Measurements from ENCODE around the gene CTDSPL. TPM values are rescaled to one million over a fixed set of nuclear protein-coding genes. Genes with fewer than 3 reads are reported as not detected.

The CTDSPL gene
- total RNA-seq, 4 donors from 2014 or later = 78.9 to 130 (median 111) TPM

- H3K36me3 ChIP-seq = no peaks in the 10 kb centered on the region
- H3K4me3 ChIP-seq = no peak overlapping the region
- 76% methylated on average over 3 of the region's 3 CpGs for WGBS
- no peaks in the 10 kb centered on the region for H3K9me3 ChIP-seq
- no peak for DNase-seq (ENCODE audit: low spot score in 2 of 2)
- peaks cover 29% of the 10 kb centered on the region for H3K4me1 ChIP-seq
- no peaks in the 10 kb centered on the region for H3K27me3 ChIP-seq
- TF ChIP-seq POLR2A (IDR thresholded peaks at IDR 0.05) = no peak
- TF ChIP-seq, protein P1, sequence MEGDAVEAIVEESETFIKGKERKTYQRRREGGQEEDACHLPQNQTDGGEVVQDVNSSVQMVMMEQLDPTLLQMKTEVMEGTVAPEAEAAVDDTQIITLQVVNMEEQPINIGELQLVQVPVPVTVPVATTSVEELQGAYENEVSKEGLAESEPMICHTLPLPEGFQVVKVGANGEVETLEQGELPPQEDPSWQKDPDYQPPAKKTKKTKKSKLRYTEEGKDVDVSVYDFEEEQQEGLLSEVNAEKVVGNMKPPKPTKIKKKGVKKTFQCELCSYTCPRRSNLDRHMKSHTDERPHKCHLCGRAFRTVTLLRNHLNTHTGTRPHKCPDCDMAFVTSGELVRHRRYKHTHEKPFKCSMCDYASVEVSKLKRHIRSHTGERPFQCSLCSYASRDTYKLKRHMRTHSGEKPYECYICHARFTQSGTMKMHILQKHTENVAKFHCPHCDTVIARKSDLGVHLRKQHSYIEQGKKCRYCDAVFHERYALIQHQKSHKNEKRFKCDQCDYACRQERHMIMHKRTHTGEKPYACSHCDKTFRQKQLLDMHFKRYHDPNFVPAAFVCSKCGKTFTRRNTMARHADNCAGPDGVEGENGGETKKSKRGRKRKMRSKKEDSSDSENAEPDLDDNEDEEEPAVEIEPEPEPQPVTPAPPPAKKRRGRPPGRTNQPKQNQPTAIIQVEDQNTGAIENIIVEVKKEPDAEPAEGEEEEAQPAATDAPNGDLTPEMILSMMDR (IDR thresholded peaks at IDR 0.05) = no peak
- no peak for TF ChIP-seq EP300 (IDR thresholded peaks at IDR 0.05)
- no peak for TF ChIP-seq POLR2AphosphoS5 (IDR thresholded peaks at IDR 0.05)
- no peak overlapping the region for H3K27ac ChIP-seq
Observed at GRCh38 chr3:37899101-37899707, 37.5 kb downstream of the CTDSPL start.

DNA sequence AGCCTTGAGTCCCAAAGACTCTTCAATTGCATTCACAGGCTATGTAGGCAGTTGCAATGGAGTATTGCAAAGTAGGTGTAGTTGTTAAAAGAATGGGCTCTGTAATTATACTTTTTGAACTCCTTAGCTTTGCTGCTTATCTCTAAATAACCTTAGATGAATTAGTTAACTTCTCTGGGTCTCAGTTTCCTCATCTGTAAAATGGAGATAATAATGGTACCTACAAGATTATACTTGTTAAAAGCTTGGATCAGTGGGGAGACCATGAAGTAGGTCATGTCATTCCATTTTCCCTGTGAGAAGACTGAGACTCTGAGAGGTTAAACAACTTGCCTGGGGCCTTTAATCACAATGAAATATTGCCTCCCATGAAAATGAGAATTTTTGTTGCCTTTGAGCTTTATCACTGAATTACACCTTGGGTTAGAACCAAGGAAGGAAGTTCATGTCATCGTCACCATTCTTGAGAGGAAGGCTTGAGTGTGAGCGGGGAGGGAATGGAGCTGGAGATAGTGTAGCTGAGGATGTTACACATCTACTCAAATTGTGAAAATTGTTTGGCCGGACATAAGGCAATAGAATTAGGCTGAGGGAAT, 38.1 kb downstream of the CTDSPL start:
- Histone ChIP-seq H3K27ac (no peak overlapping the region), H3K27me3 (no peaks in the 10 kb centered on the region), H3K9me3 (no peaks in the 10 kb centered on the region), H3K36me3 (no peaks in the 10 kb centered on the region), H3K4me1 (peaks cover 35% of the 10 kb centered on the region), H3K4me3 (no peak overlapping the region)
- 91% methylated on average over 3 of the region's 3 CpGs for WGBS
- TF ChIP-seq EP300 (IDR thresholded peaks at IDR 0.05) = no peak
- TF ChIP-seq, protein P1 (IDR thresholded peaks at IDR 0.05) = no peak
- no peak for TF ChIP-seq POLR2AphosphoS5 (IDR thresholded peaks at IDR 0.05)
- TF ChIP-seq POLR2A (IDR thresholded peaks at IDR 0.05) = no peak
- no peak for DNase-seq (ENCODE audit: low spot score in 2 of 2)

GRCh38 chr3:37901721-37902120, 40.0 kb downstream of the CTDSPL start:
- H3K27me3 ChIP-seq = no peaks in the 10 kb centered on the region
- H3K4me1 ChIP-seq = peaks cover 48% of the 10 kb centered on the region
- H3K4me3 ChIP-seq = no peak overlapping the region
- WGBS = 79% methylated on average over 2 of the region's 2 CpGs
- TF ChIP-seq EP300 (IDR thresholded peaks at IDR 0.05) (no peak), POLR2AphosphoS5 (IDR thresholded peaks at IDR 0.05) (no peak), POLR2A (IDR thresholded peaks at IDR 0.05) (no peak)
- TF ChIP-seq, protein P1 (IDR thresholded peaks at IDR 0.05) = no peak
- no peak for DNase-seq (ENCODE audit: low spot score in 2 of 2)
- H3K36me3 ChIP-seq = no peaks in the 10 kb centered on the region
- H3K27ac ChIP-seq = no peak overlapping the region
- no peaks in the 10 kb centered on the region for H3K9me3 ChIP-seq

DNA sequence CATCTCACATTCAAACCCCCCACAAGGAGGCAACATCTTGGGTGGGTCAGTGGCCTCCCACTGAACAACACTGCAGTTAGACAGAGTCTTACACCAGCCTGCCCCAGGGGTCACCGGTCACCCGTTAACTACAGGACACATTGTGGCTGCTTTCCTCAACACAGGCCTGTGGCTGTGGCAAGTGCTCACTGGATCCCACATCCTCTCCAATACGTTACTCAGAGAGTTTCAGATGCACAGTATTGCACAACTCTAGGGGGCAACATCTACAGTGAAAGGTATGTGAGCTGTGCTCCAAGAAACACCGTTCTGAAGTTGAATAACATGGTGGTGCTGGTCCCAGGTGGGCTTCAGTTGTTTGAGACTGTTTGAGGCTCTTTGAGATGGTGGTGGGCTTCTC, 41.0 kb downstream of the CTDSPL start:
- TF ChIP-seq, protein P1 (IDR thresholded peaks at IDR 0.05) = no peak
- TF ChIP-seq POLR2A (IDR thresholded peaks at IDR 0.05) (no peak), EP300 (IDR thresholded peaks at IDR 0.05) (no peak), POLR2AphosphoS5 (IDR thresholded peaks at IDR 0.05) (no peak)
- WGBS = 93% methylated on average over 4 of the region's 4 CpGs
- no peak for DNase-seq (ENCODE audit: low spot score in 2 of 2)
- Histone ChIP-seq H3K4me1 (peaks cover 53% of the 10 kb centered on the region), H3K27ac (no peak overlapping the region), H3K27me3 (no peaks in the 10 kb centered on the region), H3K9me3 (no peaks in the 10 kb centered on the region), H3K4me3 (no peak overlapping the region), H3K36me3 (no peaks in the 10 kb centered on the region)

- Histone ChIP-seq H3K36me3 (no peaks in the 10 kb centered on the region), H3K4me1 (peaks cover 53% of the 10 kb centered on the region), H3K27me3 (no peaks in the 10 kb centered on the region), H3K9me3 (no peaks in the 10 kb centered on the region), H3K27ac (no peak overlapping the region), H3K4me3 (no peak overlapping the region)
- 76% methylated on average over 1 of the region's 2 CpGs for WGBS
- TF ChIP-seq EP300 (IDR thresholded peaks at IDR 0.05) = no peak
- TF ChIP-seq POLR2AphosphoS5 (IDR thresholded peaks at IDR 0.05) = no peak
- TF ChIP-seq POLR2A (IDR thresholded peaks at IDR 0.05) = no peak
- TF ChIP-seq, protein P1 (IDR thresholded peaks at IDR 0.05) = no peak
- DNase-seq (ENCODE audit: low spot score in 2 of 2) = no peak
Observed at GRCh38 chr3:37903320-37903719, 41.6 kb downstream of the CTDSPL start.

Measured in suprapubic skin (tissue), 4 donors.